Breast epithelium (tissue), 4 donors: ENCODE measurements around the gene PRKAB2. TPM values are rescaled to one million over a fixed set of nuclear protein-coding genes. Genes with fewer than 3 reads are reported as not detected.
"Not testable (repeated sequence)": the region's sequence is repeated elsewhere in the genome, so short reads cannot be mapped to it uniquely, and the experiment has no call there.

Source experiments
- DNase-seq, 2 donors: peaks; one replicate each; pipeline ENCODE4 v3.0.0-alpha.2; 2019; ENCODE audit warnings: low spot score in 2 of 2
- H3K27ac ChIP-seq, 2 donors: fragments of 200-600 bp; sonication (generic) in 1 of 2; one replicate each; pipeline ENCODE4 v1.5.1; 2016 to 2019; ENCODE audit warnings: mild to moderate bottlenecking in 1 of 2
- H3K27me3 ChIP-seq, 2 donors: fragments of 200-600 bp; sonication (generic) in 1 of 2; one replicate each; pipeline versions ENCODE4 v1.5.1 to v1.6.0; 2017 to 2019; ENCODE audit warnings: control low read depth in 1 of 2, mild to moderate bottlenecking in 1 of 2
- H3K36me3 ChIP-seq: fragments of 200-600 bp; one replicate; pipeline ENCODE4 v1.5.1; 2019
- H3K4me1 ChIP-seq, 2 donors: fragments of 200-600 bp; sonication (generic); one replicate each; pipeline ENCODE4 v1.5.1; 2016 to 2019; ENCODE audit warnings: control low read depth in 1 of 2
- H3K4me3 ChIP-seq, 3 donors: fragments of 200-600 bp; sonication (generic); 1 replicate in 2 of 3; 2 replicates in 1 of 3; pipeline ENCODE4 v1.5.1; 2016 to 2019; ENCODE audit warnings: mild to moderate bottlenecking in 3 of 3, moderate library complexity in 2 of 3
- H3K9me3 ChIP-seq, 2 donors: fragments of 200-600 bp; sonication (generic) in 1 of 2; one replicate each; pipeline ENCODE4 v1.5.1; 2016 to 2019; ENCODE audit warnings: control low read depth in 1 of 2
- POLR2A ChIP-seq: fragments of 450-650 bp; IDR thresholded peaks from one replicate; pipeline ENCODE4 v1.6.1; 2016; ENCODE audit warnings: antibody characterized with exemption, mild to moderate bottlenecking, moderate library complexity
- POLR2AphosphoS5 ChIP-seq, 3 donors: sonication (generic); formaldehyde crosslinking; IDR thresholded peaks; one replicate each; pipeline ENCODE4 v1.6.1; 2017; ENCODE audit warnings: antibody characterized with exemption in 3 of 3
- intact Hi-C: fragments of 100-400 bp; cut with DNase I; formaldehyde crosslinking; loops from one replicate; pipeline ENCODE4 v1.15.1; 2023; ENCODE audit warnings: low total_unique reads
- total RNA-seq, 3 donors: library from RNA; depleted of rRNA; stranded (reverse); fragments of >200 nt; gene quantifications; one replicate each; pipeline ENCODE4 v1.1.0, GENCODE V29; 2016
- TF ChIP-seq, protein P1 (sequence below), 3 donors: fragments of 450-650 bp; IDR thresholded peaks; one replicate each; pipeline ENCODE4 v1.5.1; 2016 to 2017; ENCODE audit warnings: antibody characterized with exemption in 3 of 3, mild to moderate bottlenecking in 3 of 3, moderate library complexity in 3 of 3

The PRKAB2 gene
- total RNA-seq, 3 donors from 2014 or later, result 14.1 to 16.8 (median 14.1) TPM

GRCh38 chr1:147124266-147124665 lies 48.0 kb downstream of the PRKAB2 start:
- Histone ChIP-seq H3K4me1 (no peaks in the 10 kb centered on the region), H3K27me3 (no peaks in the 10 kb centered on the region), H3K27ac (no peak overlapping the region), H3K36me3 (no peaks in the 10 kb centered on the region), H3K9me3 (no peaks in the 10 kb centered on the region), H3K4me3 (no peak overlapping the region)
- DNase-seq, result no peak
- intact Hi-C loops, result no loop called here
- TF ChIP-seq, protein P1, sequence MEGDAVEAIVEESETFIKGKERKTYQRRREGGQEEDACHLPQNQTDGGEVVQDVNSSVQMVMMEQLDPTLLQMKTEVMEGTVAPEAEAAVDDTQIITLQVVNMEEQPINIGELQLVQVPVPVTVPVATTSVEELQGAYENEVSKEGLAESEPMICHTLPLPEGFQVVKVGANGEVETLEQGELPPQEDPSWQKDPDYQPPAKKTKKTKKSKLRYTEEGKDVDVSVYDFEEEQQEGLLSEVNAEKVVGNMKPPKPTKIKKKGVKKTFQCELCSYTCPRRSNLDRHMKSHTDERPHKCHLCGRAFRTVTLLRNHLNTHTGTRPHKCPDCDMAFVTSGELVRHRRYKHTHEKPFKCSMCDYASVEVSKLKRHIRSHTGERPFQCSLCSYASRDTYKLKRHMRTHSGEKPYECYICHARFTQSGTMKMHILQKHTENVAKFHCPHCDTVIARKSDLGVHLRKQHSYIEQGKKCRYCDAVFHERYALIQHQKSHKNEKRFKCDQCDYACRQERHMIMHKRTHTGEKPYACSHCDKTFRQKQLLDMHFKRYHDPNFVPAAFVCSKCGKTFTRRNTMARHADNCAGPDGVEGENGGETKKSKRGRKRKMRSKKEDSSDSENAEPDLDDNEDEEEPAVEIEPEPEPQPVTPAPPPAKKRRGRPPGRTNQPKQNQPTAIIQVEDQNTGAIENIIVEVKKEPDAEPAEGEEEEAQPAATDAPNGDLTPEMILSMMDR (IDR thresholded peaks at IDR 0.05), result no peak
- TF ChIP-seq POLR2A (no peak), POLR2AphosphoS5 (IDR thresholded peaks at IDR 0.05) (no peak)

DNA sequence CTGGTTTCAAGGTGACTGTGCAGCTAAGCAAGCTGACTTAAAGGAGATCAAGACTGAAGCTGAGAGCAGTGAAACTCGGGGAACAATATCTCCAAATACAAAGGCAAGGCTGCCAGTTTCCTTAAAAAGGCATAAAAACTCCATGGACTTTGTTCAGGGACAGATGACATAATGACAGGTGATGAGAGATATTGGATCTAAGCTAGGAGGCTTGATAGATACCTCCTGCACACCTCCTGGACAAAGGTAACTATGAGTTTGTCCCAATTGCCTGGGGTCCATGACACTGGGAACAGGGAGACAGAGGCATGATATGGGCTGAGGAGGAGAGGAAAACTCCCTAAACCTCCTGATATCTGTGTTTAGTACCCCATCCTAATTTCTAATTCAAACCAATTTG lies 55.2 kb downstream of the PRKAB2 start:
- DNase-seq, result no peak
- no peak overlapping the region for H3K27ac ChIP-seq
- H3K4me1 ChIP-seq, result no peaks in the 10 kb centered on the region
- H3K27me3 ChIP-seq, result no peaks in the 10 kb centered on the region
- intact Hi-C loops, result no loop called here
- TF ChIP-seq, protein P1 (IDR thresholded peaks at IDR 0.05), result no peak
- no peak for TF ChIP-seq POLR2AphosphoS5 (IDR thresholded peaks at IDR 0.05)
- no peak for TF ChIP-seq POLR2A
- no peaks in the 10 kb centered on the region for H3K36me3 ChIP-seq
- H3K4me3 ChIP-seq, result no peak overlapping the region
- no peaks in the 10 kb centered on the region for H3K9me3 ChIP-seq

GRCh38 chr1:147115496-147115895 lies 56.8 kb downstream of the PRKAB2 start:
- Histone ChIP-seq H3K4me1 (no peaks in the 10 kb centered on the region), H3K27me3 (no peaks in the 10 kb centered on the region), H3K27ac (no peak overlapping the region), H3K36me3 (no peaks in the 10 kb centered on the region), H3K9me3 (no peaks in the 10 kb centered on the region), H3K4me3 (no peak overlapping the region)
- intact Hi-C loops, result no loop called here
- TF ChIP-seq, protein P1 (IDR thresholded peaks at IDR 0.05), result no peak
- no peak for TF ChIP-seq POLR2A
- no peak for TF ChIP-seq POLR2AphosphoS5 (IDR thresholded peaks at IDR 0.05)
- DNase-seq, result no peak

DNA sequence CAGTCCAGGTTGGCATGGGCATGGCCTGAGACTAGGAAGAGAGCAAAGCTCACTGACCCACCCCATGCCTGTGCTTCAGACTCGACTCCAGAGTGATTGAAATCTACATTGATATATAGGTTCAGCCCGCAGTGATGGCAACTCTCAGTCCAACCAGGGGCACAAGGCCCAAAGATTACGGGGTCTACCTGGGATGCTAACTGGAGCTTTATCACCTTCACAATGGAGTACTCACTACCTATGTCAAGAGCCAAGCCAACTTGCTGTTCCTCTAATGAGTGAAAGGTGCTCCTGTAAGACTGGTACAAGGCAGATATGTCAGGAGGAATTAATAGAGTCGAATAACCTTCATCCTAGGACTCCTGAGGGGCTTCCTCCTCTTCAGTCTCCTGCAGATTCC lies 57.2 kb downstream of the PRKAB2 start:
- H3K4me1 ChIP-seq, intact Hi-C loops, H3K9me3 ChIP-seq, H3K36me3 ChIP-seq, DNase-seq, H3K27ac ChIP-seq, H3K27me3 ChIP-seq, H3K4me3 ChIP-seq: not testable (repeated sequence)

DNA sequence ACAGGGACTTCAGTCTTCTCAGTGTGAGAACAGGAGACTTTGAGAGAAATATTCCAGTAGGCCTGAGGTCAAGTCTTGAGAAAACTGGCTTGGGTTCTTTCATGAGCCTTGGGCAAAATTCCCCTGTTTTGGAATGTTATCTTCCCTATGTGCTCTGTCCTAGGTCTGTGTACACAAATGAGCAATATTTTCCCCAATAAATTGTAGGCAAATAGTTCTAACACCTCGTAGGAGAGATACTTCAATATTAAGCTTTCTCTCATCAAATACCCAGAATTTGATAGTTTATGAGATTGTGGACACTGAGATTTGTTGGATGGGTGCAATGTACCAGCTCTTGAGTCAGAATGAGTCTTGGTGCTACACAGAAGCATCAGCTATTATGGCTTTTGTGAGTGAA lies 57.9 kb downstream of the PRKAB2 start:
- intact Hi-C loops, H3K36me3 ChIP-seq, H3K4me1 ChIP-seq, H3K4me3 ChIP-seq, DNase-seq, H3K27me3 ChIP-seq, H3K9me3 ChIP-seq, H3K27ac ChIP-seq: not testable (repeated sequence)

DNA sequence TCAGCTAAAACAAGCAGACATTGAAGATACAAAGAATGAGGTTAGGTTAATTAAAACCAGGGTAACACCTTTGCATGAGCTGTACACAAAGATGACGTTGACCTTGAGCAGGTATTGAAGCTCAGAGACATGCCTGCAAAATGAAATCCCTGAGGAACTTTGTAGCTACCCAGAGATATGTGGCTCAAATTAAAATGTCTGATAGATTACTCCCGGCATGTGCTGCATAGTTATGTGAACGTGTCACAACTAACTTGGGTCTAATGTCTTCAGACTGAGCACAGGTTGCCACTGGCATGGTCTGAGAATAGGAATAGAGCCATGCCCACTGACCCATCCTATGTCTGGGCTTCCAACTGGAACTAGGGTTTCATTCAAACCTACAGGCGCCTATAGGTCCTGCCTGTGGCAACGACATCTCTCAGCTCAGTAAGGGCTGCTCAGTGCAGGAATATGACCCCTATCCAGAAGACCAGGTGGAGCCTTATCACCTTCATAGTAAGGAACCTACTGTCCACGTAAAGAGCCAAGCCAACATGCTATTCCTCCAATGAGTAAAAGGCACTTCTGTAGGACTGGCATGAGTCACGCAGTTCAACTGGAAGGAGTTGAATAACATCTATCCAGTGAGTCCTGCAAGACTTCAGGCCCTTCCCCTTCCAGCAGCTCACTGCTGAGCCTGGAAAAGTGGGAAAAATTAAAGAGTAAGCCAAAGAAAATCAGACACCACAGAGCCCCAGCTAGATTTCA lies 60.7 kb downstream of the PRKAB2 start:
- no peak overlapping the region for H3K27ac ChIP-seq
- DNase-seq, result no peak
- no peaks in the 10 kb centered on the region for H3K4me1 ChIP-seq
- H3K4me3 ChIP-seq, result no peak overlapping the region
- TF ChIP-seq POLR2AphosphoS5 (IDR thresholded peaks at IDR 0.05) (no peak), POLR2A (no peak)
- TF ChIP-seq, protein P1 (IDR thresholded peaks at IDR 0.05), result no peak
- H3K36me3 ChIP-seq, result no peaks in the 10 kb centered on the region
- intact Hi-C loops, result no loop called here
- no peaks in the 10 kb centered on the region for H3K9me3 ChIP-seq
- H3K27me3 ChIP-seq, result no peaks in the 10 kb centered on the region
